HG03095 (cell line): Measurements from ENCODE around the gene COL15A1.

Source experiments
- ATAC-seq: cut with Tn5 transposase; IDR thresholded peaks from one replicate; pipeline ENCODE4 v1.9.1; 2021; ENCODE audit warnings: moderate library complexity; ENCODE audit not compliant: unreplicated experiment

The COL15A1 gene

DNA sequence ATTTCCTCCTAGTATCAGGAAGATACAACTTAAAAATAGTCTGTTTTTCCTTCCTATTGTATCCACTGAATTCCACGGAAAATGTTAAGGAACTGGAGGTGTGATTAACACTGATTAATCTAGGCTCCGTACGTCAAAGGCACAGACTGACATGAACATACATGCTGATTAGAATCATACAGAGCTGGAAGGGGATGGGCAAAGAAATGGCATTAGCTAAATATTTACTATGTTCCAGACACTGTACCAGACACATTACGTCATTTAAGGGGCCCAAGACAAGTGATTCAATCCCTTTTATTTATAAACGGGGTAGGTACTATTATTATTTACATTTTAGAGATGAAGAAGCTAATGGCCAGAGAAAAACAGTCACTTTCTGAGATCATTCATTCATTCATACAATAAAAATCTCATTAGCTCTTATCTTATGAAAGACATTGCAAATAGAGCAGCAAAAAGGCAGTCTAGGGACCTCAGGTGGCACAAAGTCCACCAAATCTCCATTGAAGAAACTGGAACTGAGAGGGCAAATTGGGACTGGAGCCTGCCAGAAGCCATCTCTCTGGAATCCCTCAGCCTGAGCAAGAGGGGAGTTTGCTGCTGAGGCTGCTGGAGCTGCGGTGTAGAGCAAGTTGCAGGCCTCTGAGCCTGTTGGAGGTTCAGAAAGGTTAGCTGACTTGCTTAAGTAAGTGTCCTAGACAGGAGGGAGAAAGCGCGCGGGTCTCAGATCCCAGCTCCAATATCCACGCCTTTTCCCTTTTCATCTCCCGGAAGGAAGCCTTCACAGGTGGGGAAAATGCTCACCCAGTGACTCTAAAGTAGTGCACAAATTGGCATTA, 159.6 kb downstream of the COL15A1 start:
- ATAC-seq: no peak

DNA sequence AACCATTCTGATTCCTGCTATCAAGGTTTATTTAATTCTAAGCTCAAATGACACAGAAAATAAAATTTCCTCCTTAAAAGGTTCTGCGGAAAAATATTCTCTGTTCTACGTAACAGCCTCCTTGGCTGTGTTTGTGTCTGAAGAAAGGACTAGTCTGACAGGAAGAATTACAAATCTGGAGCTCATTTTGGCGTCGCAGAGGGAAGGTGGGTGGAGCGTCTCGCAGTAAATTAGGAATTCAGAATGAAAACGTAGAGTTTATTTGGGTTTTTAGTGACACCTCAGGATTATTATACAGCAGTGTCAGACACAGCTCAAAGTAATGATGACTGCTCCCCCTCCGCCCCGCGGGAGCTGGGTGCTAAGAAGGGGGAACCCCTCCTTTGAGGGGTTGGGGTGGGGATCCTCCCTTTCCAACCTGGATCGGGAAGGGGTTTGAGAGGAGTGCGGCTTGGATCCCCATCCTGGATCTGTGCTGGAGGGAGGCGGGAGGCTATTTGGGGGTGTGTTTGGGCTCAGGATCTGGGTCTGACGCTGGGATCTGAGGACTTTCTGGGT, 160.3 kb downstream of the COL15A1 start:
- ATAC-seq: no peak

DNA sequence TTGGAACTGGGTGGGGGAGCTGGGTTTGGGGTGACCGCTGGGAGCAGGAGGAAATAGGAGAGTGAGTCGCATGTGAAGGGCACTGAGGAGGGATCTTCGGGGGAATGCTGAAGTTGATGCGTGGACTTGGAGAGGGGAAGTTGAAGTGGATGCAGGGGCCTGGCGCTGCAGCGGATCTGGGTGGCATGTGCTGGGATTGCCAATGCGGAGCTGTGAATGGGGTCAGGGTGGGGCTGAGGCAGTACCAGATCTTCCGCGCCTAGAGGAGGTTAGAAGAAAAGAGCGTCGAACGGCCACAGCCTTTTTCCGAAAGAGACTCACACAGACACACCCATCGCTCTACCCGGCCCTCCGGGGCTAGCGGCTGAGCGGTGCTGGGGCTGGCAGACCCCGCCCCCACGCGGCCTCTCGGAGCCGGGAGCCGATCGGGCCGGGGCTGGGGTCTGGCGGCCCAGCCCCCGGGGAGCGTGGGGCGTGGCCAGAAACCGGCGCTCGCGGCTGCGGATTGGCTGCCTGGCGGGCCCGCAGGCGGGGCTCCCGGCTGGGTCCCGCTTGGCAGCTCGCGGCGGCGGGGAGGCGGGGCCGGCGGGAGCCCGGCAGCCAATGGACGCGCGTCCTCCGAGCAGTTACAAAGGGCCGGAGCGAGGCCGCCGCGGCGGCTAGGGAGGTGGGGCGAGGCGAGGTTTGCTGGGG, 160.9 kb downstream of the COL15A1 start, which contains the start of gene TGFBR1:
Gene TGFBR1, plus strand, starts transcription at position 655 of the 693 bp plus-strand sequence. CDS start 93 bp downstream, outside the sequence.
- peak; percentile 88 for ATAC-seq

DNA sequence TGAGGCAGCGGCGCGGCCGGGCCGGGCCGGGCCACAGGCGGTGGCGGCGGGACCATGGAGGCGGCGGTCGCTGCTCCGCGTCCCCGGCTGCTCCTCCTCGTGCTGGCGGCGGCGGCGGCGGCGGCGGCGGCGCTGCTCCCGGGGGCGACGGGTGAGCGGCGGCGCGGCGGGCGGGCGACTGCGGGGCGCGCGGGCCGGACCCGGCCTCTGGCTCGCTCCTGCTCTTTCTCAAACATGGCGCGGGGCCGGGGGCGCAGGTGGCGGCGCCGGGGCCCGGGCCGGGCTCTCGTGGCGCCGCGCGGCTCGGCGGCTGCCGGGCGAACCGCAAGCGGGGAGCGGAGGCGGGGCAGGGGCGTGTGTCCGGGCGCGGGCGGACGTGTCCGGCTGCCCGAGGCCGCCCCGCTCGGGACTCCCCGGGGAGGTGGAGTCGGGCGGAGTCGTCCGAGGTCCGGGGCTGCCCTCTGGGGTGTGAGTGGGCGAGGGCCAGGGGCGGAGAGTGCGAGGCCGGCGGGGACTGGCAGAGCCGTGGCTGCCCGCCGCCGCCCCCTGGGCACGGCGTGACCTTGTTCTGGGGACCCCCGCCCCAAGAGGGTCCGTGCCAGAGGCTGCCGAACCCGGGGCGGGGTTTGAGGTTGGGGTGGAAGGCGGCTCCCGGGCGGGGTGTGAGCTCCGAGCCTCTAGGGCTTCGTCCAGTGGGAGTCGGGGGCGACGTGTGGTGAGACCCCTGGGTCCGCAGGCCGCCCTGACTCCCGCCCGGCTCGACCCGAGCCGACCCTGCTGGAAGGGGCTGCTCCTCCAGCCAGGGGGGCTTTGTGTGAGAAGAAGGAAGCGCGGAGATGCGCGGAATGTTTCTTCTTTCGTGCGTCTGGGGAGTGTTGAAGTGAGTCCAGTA, 161.7 kb downstream of the COL15A1 start:
- ATAC-seq: peak; percentile 54

DNA sequence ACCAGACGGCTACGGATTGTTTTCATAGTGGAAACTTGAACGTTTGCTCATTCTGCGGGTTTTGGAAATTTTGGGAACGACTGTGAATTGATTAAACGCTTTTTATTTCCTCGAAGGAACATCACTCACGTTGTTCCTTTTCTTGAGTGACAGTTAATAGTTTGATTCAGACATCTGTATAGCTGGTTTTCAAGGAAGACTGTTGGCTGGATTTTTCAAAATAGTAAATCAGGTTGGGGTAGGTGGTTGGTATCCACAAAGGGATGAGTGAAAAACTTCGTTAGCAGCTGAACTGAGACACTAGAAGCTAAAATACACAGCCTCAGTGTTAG, 162.3 kb downstream of the COL15A1 start:
- ATAC-seq: no peak

DNA sequence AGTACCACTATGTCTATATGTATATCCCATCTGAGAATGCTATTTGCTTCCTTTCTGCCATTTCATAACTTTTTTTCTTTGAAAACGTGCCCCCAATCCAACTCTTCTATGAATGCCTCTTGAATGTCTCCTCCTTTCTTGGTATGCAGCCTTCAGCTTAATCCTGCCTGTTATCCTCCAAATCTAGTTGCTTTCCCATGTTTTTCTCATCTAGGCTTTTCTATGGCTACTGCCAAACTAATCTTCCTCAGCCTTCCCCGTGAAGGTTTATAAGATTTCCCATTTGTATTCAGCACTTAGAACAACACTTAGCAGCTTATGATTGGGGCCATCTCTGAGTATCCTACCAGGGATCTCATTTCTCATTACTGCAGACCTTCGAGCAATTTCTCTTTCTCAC, 163.7 kb downstream of the COL15A1 start:
- ATAC-seq: no peak

DNA sequence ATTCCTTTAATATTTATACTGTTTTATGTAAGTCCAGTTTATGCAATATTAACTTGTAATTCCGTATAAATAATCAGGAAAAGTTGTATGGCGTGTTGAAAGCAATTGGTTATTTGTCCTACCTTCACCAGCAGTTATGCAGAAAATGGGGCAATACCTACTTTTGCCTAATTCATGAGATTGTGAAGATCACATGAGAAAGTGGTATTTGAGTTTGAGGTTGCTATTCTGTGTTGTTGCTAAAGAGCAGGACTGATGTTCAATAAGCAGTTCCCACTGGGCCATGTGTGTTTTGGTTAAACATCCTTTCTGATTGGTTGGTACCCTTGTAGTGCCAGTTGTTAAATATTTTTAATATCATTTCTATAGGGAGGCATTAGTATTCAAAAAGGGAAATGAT, 164.4 kb downstream of the COL15A1 start:
- no peak for ATAC-seq

DNA sequence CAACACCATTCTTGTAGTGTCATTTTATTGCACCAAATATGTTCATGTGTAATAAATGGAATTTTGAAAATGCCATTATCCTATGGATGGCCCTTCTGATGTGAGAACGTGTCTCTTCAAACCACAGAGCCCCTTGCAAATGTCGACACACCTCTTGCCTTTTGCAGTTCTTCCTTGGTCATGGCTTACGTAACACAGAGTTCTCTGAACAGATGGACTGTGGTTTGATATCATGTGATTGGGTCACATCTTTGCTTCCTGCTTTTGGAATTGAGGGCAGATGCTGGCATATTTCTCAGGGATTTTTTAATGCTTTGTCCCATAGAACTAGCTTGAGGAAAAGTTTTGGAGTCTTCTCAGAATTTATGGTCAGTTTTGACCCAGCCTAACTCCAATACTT, 165.8 kb downstream of the COL15A1 start:
- no peak for ATAC-seq

DNA sequence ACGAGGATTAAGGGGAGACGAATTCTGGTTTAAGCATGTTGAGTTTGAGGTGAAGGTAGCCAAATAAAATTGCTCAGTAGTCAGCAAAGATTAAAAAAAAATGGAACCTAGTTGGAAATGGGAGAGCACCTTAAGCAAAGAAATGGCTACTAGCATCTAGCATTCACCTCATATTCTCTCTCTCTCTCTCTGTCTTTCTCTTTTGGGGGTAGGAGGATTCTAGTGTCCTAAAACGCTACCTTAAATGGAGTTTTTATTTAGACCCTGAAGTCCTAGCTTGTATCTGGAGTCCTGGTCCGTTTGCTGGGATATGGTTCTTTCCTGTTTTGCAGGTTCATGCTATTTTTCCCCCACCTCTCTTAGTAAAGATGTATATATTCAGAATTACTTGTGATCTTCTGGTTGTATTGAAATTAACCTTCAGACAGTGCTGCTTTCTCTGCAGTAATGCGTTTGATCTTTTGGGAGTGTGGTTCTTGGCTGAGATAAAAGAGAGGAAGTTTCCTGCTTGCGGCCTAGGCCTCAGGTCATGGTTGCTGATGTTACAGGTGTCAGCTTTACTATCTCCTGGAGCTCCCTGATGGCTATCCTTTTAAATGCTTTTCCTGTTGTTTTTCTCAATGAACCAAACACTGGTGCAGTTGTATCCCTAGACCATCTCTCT, 169.2 kb downstream of the COL15A1 start:
- no peak for ATAC-seq

DNA sequence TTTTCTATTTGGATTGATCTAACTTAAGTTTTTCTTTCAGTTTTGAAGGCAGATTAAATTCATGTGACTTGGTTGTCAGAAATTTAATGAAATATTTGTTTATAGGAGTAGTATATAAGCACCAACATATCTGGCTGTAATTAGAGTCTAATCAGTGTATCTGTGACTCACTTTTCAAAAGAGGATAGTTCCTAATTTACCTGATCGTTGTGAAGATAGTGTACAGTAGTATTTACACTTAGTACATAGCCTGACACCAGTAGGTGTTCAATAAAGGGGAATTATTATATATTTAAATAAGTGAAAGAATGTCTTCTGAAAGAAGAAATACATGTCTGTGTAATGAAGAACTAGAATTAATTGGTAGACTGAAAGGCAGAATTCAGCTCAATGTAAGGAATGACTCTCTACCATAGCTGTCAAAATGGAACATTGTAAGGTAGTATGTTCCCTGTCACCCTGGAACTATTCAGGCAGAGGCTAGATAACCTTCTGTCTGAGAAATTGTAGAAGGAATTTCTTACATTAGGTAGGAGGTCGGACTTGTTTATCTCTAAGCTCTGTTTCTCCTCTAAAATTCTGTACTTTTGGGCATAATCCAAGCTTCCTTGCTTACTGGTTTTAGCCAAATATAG, 169.8 kb downstream of the COL15A1 start:
- no peak for ATAC-seq

DNA sequence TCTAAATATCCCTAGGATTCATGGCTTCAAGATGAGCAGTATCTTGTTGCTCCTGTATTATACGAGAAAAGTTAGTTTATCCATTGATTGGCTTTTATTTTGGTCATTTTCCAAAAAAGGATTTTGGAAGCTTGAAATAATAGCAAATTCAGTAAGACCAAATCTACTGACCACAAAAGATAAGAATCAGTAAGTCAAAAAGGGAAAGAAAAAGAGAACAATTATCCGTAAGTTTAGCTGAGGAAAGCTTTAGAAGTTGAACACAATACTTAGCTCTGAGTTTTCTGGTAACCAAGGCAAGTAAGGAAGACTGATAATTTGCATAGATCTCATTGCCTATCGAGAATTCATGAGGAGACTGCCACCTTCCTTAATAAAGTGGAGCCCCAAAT, 170.3 kb downstream of the COL15A1 start:
- no peak for ATAC-seq

DNA sequence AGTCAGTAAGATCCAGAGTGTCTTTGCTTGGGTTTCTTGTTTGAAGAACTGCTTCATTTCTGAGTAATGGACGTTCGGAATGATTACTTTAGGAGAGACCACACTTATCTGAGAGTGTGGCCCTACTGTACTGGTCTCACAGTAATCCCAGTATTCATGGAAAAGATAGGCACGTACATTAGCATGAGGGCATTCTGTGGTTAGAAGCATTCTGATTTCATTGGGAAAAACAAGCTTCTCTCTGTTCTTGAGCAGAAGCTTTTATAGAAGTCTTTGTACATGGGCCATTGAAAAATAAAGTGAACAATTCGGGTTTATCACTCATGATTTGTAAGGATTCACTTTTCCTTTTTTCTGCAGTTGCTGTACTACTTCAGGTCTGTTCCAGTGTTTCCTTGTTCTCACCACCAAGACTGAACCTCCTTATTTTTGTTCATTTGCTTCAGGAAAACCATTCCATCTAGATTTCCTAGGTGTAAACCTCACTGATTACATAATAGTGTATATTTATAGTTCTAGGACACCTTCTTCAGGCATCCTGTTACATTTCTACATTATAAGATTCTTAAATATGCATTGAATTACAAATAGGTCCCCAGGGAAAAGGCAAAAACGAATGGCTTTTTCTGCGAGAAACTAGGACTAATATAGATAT, 171.3 kb downstream of the COL15A1 start:
- ATAC-seq: no peak

DNA sequence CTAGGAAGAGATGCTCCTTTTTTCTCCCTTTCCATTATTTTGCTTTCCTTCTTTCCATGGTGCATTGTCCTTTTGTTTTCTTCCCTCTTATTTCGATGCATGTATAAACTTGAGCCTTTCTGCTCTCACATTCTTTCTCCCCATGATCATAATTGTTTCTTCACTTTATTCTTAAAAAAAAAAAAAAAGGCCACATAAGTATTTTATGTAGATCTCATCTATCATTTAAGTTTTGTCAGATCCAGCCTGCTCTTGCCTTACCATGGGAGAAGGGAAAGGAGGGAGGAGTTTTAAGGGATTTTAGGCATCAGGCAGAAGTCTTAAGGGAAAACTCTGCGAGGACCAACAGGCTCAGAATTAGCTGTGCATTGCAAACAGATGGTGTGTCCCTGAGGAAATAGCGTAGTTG, 172.3 kb downstream of the COL15A1 start:
- no peak for ATAC-seq

DNA sequence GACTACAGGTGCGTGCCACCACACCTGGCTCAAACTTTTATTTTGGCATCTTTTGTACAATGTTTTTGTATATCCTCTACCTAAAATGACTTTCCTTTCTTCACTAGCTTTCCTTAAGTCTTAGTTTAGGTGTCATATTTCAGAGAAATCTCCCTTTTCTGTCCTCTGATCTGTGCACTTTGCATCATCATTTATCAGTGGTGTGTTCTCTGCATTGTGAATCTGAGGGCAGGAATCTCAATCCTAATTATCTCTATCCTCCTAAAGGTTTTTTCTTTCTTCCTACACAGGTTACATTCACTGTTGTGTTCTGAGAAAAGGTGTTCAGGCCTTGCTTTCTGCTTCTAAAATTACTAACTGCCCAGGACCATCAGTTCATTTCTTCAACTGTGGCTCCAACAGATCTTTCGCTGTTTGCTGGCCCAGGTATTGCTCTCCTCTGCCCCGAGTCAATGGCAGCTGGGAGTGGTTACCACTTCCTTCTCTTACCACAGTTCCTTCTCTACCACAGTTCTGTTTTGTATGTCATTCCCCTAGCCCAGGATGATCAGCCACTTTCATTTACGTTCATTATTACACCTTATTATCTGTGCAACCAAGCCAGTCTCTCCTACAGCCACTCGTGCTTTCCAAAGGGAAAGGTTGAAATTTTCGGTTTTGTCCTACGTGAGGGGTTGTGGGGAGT, 175.2 kb downstream of the COL15A1 start:
- peak; percentile 97 for ATAC-seq

DNA sequence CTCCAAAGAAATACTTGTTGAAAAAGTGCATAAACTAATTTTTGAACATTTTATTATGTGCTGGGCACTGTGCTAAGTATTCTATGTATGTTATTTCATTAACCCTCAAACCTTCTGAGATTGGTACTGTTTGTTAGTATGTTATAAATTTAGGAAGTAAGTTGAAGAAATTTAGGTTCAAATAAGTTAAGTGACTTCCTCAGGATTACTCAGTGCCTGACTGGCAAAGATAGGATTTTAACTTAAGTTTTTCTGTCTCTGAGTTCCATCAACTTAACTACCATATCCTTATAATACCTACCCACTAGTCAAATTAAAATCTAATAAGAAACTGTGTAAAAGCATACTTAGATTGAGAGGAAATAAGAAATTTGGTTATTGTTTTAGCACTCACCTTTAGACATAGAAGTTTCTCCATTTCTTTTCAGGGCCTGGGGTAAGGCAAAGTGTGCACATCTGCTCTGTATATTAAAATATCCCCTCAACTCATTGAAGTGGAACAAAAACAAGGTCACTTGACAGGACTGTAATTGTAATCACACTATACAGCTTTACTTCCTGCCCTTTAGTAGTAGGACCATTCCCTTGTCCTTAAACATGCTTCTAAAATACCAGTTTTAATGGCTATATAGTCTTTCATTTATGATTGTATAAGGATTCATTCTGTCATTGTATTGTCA, 176.4 kb downstream of the COL15A1 start:
- ATAC-seq: no peak
